Vagina (tissue), 2 donors: ENCODE measurements around the gene SCUBE1.

Experiments used
- POLR2A ChIP-seq, 2 donors: fragments of 450-650 bp; IDR thresholded peaks; one replicate each; pipeline ENCODE4 v1.6.1; 2017; ENCODE audit warnings: antibody characterized with exemption in 2 of 2, mild to moderate bottlenecking in 2 of 2, moderate library complexity in 2 of 2
- TF ChIP-seq, protein P1 (sequence below), 3 experiments: fragments of 450-650 bp in 2 of 3; fragments of 200-600 bp in 1 of 3; sonication (generic) in 1 of 3; IDR thresholded peaks; one replicate each; pipeline ENCODE4 v1.5.1; 2017 to 2019; ENCODE audit warnings: antibody characterized with exemption in 3 of 3, mild to moderate bottlenecking in 2 of 3, moderate library complexity in 2 of 3

DNA sequence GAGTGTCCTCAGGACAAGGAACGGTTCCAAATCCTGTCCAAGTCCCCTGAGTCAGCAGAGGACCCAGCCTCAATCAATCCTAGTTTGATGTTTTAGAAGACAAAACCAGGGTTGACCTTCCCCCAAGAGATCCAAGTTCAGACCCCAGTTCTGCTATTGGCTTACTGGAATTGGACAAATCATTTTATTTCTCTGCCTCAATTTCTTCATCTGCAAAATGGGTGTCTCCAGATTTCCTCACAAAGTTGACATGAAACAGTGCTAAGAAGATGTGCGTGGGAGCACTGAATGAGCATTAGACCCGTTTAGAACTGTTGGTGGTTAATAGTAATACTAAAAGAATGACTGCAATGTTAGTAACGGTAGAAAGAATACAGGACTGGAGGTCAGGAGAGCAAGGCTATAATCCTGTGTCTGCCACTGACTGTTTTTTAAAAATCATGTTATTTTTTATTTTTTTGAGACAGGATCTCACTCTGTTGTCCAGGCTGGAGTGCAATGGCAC lies 32.8 kb upstream of the SCUBE1 start:
- TF ChIP-seq, protein P1, sequence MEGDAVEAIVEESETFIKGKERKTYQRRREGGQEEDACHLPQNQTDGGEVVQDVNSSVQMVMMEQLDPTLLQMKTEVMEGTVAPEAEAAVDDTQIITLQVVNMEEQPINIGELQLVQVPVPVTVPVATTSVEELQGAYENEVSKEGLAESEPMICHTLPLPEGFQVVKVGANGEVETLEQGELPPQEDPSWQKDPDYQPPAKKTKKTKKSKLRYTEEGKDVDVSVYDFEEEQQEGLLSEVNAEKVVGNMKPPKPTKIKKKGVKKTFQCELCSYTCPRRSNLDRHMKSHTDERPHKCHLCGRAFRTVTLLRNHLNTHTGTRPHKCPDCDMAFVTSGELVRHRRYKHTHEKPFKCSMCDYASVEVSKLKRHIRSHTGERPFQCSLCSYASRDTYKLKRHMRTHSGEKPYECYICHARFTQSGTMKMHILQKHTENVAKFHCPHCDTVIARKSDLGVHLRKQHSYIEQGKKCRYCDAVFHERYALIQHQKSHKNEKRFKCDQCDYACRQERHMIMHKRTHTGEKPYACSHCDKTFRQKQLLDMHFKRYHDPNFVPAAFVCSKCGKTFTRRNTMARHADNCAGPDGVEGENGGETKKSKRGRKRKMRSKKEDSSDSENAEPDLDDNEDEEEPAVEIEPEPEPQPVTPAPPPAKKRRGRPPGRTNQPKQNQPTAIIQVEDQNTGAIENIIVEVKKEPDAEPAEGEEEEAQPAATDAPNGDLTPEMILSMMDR (IDR thresholded peaks at IDR 0.05): no peak
- no peak for TF ChIP-seq POLR2A (IDR thresholded peaks at IDR 0.05)
